HEK293 (cell line): ENCODE results near the gene GMDS.
A peak's percentile ranks its signal among the peaks of the same experiment; 100 is the strongest.

Experiments
- AEBP2 ChIP-seq: fragments of 450-650 bp; formaldehyde crosslinking; IDR thresholded peaks from 2 replicates; pipeline ENCODE4 v1.5.1; 2016; ENCODE audit warnings: missing biosample characterization, missing genetic modification characterization, borderline replicate concordance
- HOXC10 ChIP-seq: sonication (generic); formaldehyde crosslinking; IDR thresholded peaks from 2 replicates; pipeline ENCODE4 v1.8.1; 2023; ENCODE audit warnings: mild to moderate bottlenecking, missing genetic modification reagents
- PRDM2 ChIP-seq: fragments of 450-650 bp; formaldehyde crosslinking; IDR thresholded peaks from 2 replicates; pipeline ENCODE4 v1.5.1; 2016; ENCODE audit warnings: missing biosample characterization, missing genetic modification characterization, borderline replicate concordance
- SCRT1 ChIP-seq: fragments of 450-650 bp; formaldehyde crosslinking; IDR thresholded peaks from 2 replicates; pipeline ENCODE4 v1.5.1; 2016; ENCODE audit warnings: missing biosample characterization, missing genetic modification characterization, borderline replicate concordance
- YY2 ChIP-seq: fragments of 450-650 bp; formaldehyde crosslinking; IDR thresholded peaks from 2 replicates; pipeline ENCODE4 v1.5.1; 2016; ENCODE audit warnings: missing biosample characterization, missing genetic modification characterization
- ZBTB26 ChIP-seq: fragments of 450-650 bp; formaldehyde crosslinking; optimal IDR thresholded peaks from 2 replicates; pipeline ENCODE3; 2016; ENCODE audit warnings: missing biosample characterization, mild to moderate bottlenecking, missing genetic modification characterization
- ZBTB7A ChIP-seq: fragments of 450-650 bp; formaldehyde crosslinking; IDR thresholded peaks from 2 replicates; pipeline ENCODE4 v1.5.1; 2016; ENCODE audit warnings: low read depth, missing biosample characterization, missing genetic modification characterization
- ZNF114 ChIP-seq: fragments of 450-650 bp; formaldehyde crosslinking; IDR thresholded peaks from 2 replicates; pipeline ENCODE4 v1.5.0; 2017; ENCODE audit warnings: missing biosample characterization, missing genetic modification characterization
- ZNF138 ChIP-seq: fragments of 450-650 bp; formaldehyde crosslinking; IDR thresholded peaks from 2 replicates; pipeline ENCODE4 v1.5.1; 2016; ENCODE audit warnings: missing biosample characterization, missing genetic modification characterization, borderline replicate concordance
- ZNF146 ChIP-seq: fragments of 450-650 bp; formaldehyde crosslinking; IDR thresholded peaks from 2 replicates; pipeline ENCODE4 v1.5.1; 2016; ENCODE audit warnings: missing biosample characterization, missing genetic modification characterization
- ZNF157 ChIP-seq: fragments of 450-650 bp; formaldehyde crosslinking; IDR thresholded peaks from 2 replicates; pipeline ENCODE4 v1.5.1; 2016; ENCODE audit warnings: missing biosample characterization, missing genetic modification characterization
- ZNF16 ChIP-seq: fragments of 450-650 bp; formaldehyde crosslinking; IDR thresholded peaks from 2 replicates; pipeline ENCODE4 v1.5.1; 2016; ENCODE audit warnings: low read depth, missing biosample characterization, missing genetic modification characterization
- ZNF184 ChIP-seq: fragments of 450-650 bp; IDR thresholded peaks from 2 replicates; pipeline ENCODE4 v1.5.1; 2018; ENCODE audit warnings: missing biosample characterization, mild to moderate bottlenecking, missing genetic modification characterization
- ZNF221 ChIP-seq: fragments of 450-650 bp; formaldehyde crosslinking; IDR thresholded peaks from 2 replicates; pipeline ENCODE4 v1.5.1; 2017; ENCODE audit warnings: missing biosample characterization, missing genetic modification characterization, borderline replicate concordance
- ZNF26 ChIP-seq: fragments of 450-650 bp; formaldehyde crosslinking; IDR thresholded peaks from 2 replicates; pipeline ENCODE4 v1.5.1; 2016; ENCODE audit warnings: missing biosample characterization, missing genetic modification characterization
- ZNF311 ChIP-seq: fragments of 450-650 bp; formaldehyde crosslinking; IDR thresholded peaks from 2 replicates; pipeline ENCODE4 v1.5.1; 2017; ENCODE audit warnings: missing biosample characterization, missing genetic modification characterization, borderline replicate concordance
- ZNF341 ChIP-seq: fragments of 450-650 bp; formaldehyde crosslinking; IDR thresholded peaks from 2 replicates; pipeline ENCODE4; 2016; ENCODE audit warnings: low read depth, missing biosample characterization, missing genetic modification characterization
- ZNF37A ChIP-seq: fragments of 450-650 bp; IDR thresholded peaks from 2 replicates; pipeline ENCODE4 v1.5.1; 2018; ENCODE audit warnings: missing biosample characterization, missing genetic modification characterization
- ZNF48 ChIP-seq: fragments of 450-650 bp; formaldehyde crosslinking; IDR thresholded peaks from 2 replicates; pipeline ENCODE4 v1.5.1; 2016; ENCODE audit warnings: missing biosample characterization, missing genetic modification characterization
- ZNF510 ChIP-seq: fragments of 450-650 bp; formaldehyde crosslinking; IDR thresholded peaks from 2 replicates; pipeline ENCODE4 v1.5.1; 2018; ENCODE audit warnings: mild to moderate bottlenecking, missing genetic modification characterization, missing biosample characterization; ENCODE audit not compliant: insufficient replicate concordance
- ZNF548 ChIP-seq: fragments of 450-650 bp; formaldehyde crosslinking; IDR thresholded peaks from 2 replicates; pipeline ENCODE4 v1.5.1; 2016; ENCODE audit warnings: missing biosample characterization, missing genetic modification characterization
- ZNF580 ChIP-seq: fragments of 450-650 bp; formaldehyde crosslinking; IDR thresholded peaks from 2 replicates; pipeline ENCODE4 v1.5.1; 2016; ENCODE audit warnings: missing biosample characterization, missing genetic modification characterization
- ZNF623 ChIP-seq: fragments of 450-650 bp; formaldehyde crosslinking; IDR thresholded peaks from 2 replicates; pipeline ENCODE4 v1.5.1; 2016; ENCODE audit warnings: missing biosample characterization, missing genetic modification characterization
- ZNF639 ChIP-seq: fragments of 450-650 bp; formaldehyde crosslinking; IDR thresholded peaks from 2 replicates; pipeline ENCODE4 v1.5.1; 2016; ENCODE audit warnings: missing biosample characterization, missing genetic modification characterization
- ZNF747 ChIP-seq: fragments of 450-650 bp; formaldehyde crosslinking; IDR thresholded peaks from 2 replicates; pipeline ENCODE4 v1.5.1; 2016; ENCODE audit warnings: missing biosample characterization, missing genetic modification characterization
- ZNF777 ChIP-seq: fragments of 450-650 bp; formaldehyde crosslinking; IDR thresholded peaks from 2 replicates; pipeline ENCODE4 v1.5.1; 2017; ENCODE audit warnings: missing biosample characterization, missing genetic modification characterization, borderline replicate concordance
- ZNF791 ChIP-seq: fragments of 450-650 bp; formaldehyde crosslinking; IDR thresholded peaks from 2 replicates; pipeline ENCODE4 v1.5.1; 2016; ENCODE audit warnings: missing biosample characterization, missing genetic modification characterization

The GMDS gene

GRCh38 chr6:2245877-2246863 is 765 bp upstream of the GMDS start (continued):
- TF ChIP-seq PRDM2 (tag by site-specific recombination): no peak
- TF ChIP-seq HOXC10: no peak
- TF ChIP-seq YY2 (tag by site-specific recombination): no peak
- TF ChIP-seq ZNF184 (tag by site-specific recombination): no peak
- no peak for TF ChIP-seq ZNF548
- TF ChIP-seq ZNF37A (tag by site-specific recombination): no peak
- no peak for TF ChIP-seq ZNF510 (tag by site-specific recombination)
- no peak for TF ChIP-seq ZNF580
- TF ChIP-seq ZNF221 (tag by site-specific recombination): no peak
- TF ChIP-seq ZBTB26: no peak
- no peak for TF ChIP-seq ZNF157 (tag by site-specific recombination)
- TF ChIP-seq AEBP2 (tag by site-specific recombination): no peak
- TF ChIP-seq ZBTB7A (tag by site-specific recombination): no peak
- no peak for TF ChIP-seq ZNF341
- TF ChIP-seq ZNF311: no peak
- TF ChIP-seq ZNF48: no peak
- no peak for TF ChIP-seq ZNF138 (tag by site-specific recombination)
- TF ChIP-seq ZNF791: no peak
- no peak for TF ChIP-seq ZNF747
- no peak for TF ChIP-seq ZNF146 (tag by site-specific recombination)
- TF ChIP-seq ZNF777 (tag by site-specific recombination): no peak
- no peak for TF ChIP-seq ZNF623 (tag by site-specific recombination)
- TF ChIP-seq ZNF639: peak; percentile 8; the same call in 1 of the 2 replicates
- TF ChIP-seq ZNF16: no peak
- peak; percentile 80 for TF ChIP-seq SCRT1 (tag by site-specific recombination)
- no peak for TF ChIP-seq ZNF114 (tag by site-specific recombination)
- TF ChIP-seq ZNF26 (tag by site-specific recombination): no peak
